Nephron progenitor cell (in vitro differentiated cells): ENCODE measurements around the gene MAPK6.

ENCODE experiments used
- DNase-seq: peaks from one replicate; pipeline ENCODE4 v3.0.0; 2021
- H3K27ac Mint-ChIP-seq: 2 replicates; pipeline ENCODE4 v1.8.0; 2021; ENCODE audit warnings: mild to moderate bottlenecking, moderate library complexity, mixed read lengths
- H3K27me3 Mint-ChIP-seq: 2 replicates; pipeline ENCODE4 v1.8.0; 2021; ENCODE audit warnings: mild to moderate bottlenecking, low read depth, mixed read lengths; ENCODE audit not compliant: poor library complexity
- H3K36me3 Mint-ChIP-seq: 2 replicates; pipeline ENCODE4 v1.8.0; 2021; ENCODE audit warnings: low read depth, mixed read lengths
- H3K4me1 Mint-ChIP-seq: 2 replicates; pipeline ENCODE4 v1.8.0; 2021; ENCODE audit warnings: mixed read lengths
- H3K4me3 Mint-ChIP-seq: 2 replicates; pipeline ENCODE4 v1.8.0; 2021; ENCODE audit warnings: mild to moderate bottlenecking, moderate library complexity, mixed read lengths
- H3K9me3 Mint-ChIP-seq: 2 replicates; pipeline ENCODE4 v1.8.0; 2021; ENCODE audit warnings: mild to moderate bottlenecking, moderate library complexity, mixed read lengths
- TF ChIP-seq, protein P1 (sequence below): fragments of 200-600 bp; sonication (generic); IDR thresholded peaks from 2 replicates; pipeline ENCODE4 v1.5.0; 2021; ENCODE audit warnings: antibody characterized with exemption

The MAPK6 gene

DNA sequence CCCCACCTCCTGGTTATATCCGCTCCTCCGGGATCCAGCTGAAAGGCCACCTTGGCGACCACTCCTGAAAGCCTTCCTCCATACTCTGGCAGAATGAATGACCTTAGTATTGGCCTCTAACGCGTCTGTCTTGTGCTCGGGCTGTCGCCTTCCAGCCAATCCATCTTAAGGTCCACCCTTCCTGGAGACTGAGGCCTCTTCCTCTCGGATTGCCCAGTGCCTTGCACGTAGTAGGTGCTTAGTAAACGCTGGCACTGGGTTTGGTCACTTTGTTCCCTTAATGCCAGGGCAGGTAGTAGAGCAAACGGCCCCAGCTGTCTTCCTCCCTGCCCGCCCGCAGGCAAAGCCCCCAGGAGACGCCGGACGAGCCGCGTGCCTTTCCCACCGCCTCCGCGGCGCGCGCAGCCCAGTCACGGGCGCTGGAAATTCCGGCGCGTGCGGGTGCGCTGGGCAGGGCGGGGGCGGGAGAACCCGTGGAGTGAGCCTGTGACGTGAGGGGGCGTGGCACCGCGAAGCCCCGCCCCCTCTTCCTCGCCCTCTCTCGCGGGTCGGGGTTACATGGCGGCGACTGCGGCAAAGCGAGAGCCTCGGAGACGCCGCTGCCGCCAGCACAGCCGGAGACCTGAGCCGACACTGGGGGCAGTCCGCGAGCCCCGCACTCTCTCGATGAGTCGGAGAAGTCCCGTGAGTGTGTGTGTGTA is at the start of gene MAPK6:
TSS of gene MAPK6 (plus strand) at position 527 of the 701 bp plus-strand sequence. CDS start 27,242 bp downstream, outside the sequence.
- H3K27ac Mint-ChIP-seq = peak within 1 kb of the TSS; percentile 100
- H3K4me1 Mint-ChIP-seq = peaks cover 34% of the 10 kb centered on the region
- peaks cover 4% of the 10 kb centered on the region for H3K9me3 Mint-ChIP-seq
- TF ChIP-seq, protein P1, sequence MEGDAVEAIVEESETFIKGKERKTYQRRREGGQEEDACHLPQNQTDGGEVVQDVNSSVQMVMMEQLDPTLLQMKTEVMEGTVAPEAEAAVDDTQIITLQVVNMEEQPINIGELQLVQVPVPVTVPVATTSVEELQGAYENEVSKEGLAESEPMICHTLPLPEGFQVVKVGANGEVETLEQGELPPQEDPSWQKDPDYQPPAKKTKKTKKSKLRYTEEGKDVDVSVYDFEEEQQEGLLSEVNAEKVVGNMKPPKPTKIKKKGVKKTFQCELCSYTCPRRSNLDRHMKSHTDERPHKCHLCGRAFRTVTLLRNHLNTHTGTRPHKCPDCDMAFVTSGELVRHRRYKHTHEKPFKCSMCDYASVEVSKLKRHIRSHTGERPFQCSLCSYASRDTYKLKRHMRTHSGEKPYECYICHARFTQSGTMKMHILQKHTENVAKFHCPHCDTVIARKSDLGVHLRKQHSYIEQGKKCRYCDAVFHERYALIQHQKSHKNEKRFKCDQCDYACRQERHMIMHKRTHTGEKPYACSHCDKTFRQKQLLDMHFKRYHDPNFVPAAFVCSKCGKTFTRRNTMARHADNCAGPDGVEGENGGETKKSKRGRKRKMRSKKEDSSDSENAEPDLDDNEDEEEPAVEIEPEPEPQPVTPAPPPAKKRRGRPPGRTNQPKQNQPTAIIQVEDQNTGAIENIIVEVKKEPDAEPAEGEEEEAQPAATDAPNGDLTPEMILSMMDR = no peak
- H3K36me3 Mint-ChIP-seq = peaks cover 8% of the 10 kb centered on the region
- DNase-seq = peak; percentile 96
- H3K4me3 Mint-ChIP-seq = peak within 1 kb of the TSS; percentile 94
- peaks cover 13% of the 10 kb centered on the region for H3K27me3 Mint-ChIP-seq

DNA sequence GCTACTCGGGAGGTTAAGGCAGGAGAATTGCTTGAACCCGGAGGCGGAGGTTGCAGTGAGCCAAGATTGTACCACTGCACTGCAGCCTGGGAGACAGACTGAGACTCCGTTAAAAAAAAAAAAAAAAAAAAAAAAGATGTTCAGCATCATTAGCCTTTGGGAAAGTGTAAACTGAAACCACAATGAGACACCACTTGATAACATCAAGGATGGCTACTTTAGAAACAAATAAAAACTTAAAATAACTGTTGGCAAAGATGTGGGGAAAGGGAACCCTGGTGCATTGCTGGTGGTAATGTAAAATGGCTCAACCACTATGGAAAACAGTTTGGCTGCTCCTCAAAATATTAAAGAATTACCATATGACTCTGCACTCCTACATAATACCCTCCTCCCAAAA is 49.3 kb upstream of the MAPK6 start:
- TF ChIP-seq, protein P1 = no peak
- no peak for DNase-seq
- peaks cover 33% of the 10 kb centered on the region for H3K9me3 Mint-ChIP-seq

DNA sequence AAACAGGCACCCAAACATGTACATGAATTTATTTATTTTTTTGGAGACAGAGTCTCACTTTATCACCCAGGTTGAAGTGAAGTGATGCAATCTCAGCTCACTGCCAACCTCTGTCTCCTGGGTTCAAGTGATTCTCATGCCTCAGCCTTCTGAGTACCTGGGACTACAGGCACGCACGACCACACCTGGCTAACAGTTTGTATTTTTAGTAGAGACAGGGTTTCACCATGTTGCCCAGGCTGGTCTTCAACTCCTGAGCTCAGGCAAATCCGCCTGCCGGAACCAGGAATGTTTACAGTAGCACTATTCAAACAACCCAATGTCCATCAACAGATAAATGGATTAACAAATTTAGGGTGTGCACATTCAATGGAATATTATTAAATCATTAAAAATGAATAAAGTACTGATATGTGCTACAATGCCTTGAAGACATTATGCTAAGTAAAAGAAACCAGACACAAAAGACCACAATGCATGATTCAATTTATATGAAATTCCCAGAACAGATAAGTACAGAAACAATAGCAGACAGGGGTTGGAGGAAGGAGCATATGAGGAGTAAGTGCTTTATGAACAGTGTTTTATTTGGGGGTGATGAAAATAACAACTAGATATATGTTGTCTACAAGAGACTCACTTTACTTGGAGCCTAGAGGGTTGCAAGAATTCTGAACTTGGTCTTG is 48.7 kb upstream of the MAPK6 start:
- H3K36me3 Mint-ChIP-seq = peaks cover 51% of the 10 kb centered on the region
- no peak for DNase-seq
- peak overlapping the region; percentile 97 for H3K4me3 Mint-ChIP-seq

More for the DNA sequence above, 49.3 kb upstream of the MAPK6 start:
- H3K4me3 Mint-ChIP-seq = peak overlapping the region; percentile 97
- no peak overlapping the region for H3K27ac Mint-ChIP-seq
- H3K4me1 Mint-ChIP-seq = peaks cover 22% of the 10 kb centered on the region
- peaks cover 55% of the 10 kb centered on the region for H3K36me3 Mint-ChIP-seq
- H3K27me3 Mint-ChIP-seq = peaks cover 4% of the 10 kb centered on the region

DNA sequence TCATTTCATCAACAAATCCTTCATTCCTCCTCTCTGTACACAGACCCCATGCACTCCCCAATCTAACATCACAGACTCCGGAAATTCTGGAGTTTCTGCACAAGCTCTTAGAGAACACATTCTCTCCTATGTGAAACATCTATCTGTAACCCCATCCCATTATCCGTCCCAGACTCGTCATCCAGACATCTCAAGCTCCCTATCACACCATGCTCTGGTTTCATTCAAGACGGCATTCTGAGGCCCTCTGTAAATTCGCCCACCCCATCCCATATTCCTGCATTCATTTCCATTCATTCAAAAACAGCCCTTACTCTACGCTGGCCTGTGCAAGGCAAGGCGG is 48.0 kb upstream of the MAPK6 start:
- TF ChIP-seq, protein P1 = no peak
- no peak for DNase-seq
- Mint-ChIP-seq H3K36me3 (peaks cover 44% of the 10 kb centered on the region), H3K4me3 (peak overlapping the region; percentile 97), H3K27me3 (peaks cover 4% of the 10 kb centered on the region), H3K4me1 (peaks cover 22% of the 10 kb centered on the region), H3K9me3 (peaks cover 32% of the 10 kb centered on the region), H3K27ac (peak overlapping the region; percentile 80)

More for the DNA sequence above, 48.7 kb upstream of the MAPK6 start:
- TF ChIP-seq, protein P1 = no peak
- H3K4me1 Mint-ChIP-seq = peaks cover 22% of the 10 kb centered on the region
- peak overlapping the region; percentile 5 for H3K27ac Mint-ChIP-seq
- peaks cover 33% of the 10 kb centered on the region for H3K9me3 Mint-ChIP-seq
- H3K27me3 Mint-ChIP-seq = peaks cover 4% of the 10 kb centered on the region

DNA sequence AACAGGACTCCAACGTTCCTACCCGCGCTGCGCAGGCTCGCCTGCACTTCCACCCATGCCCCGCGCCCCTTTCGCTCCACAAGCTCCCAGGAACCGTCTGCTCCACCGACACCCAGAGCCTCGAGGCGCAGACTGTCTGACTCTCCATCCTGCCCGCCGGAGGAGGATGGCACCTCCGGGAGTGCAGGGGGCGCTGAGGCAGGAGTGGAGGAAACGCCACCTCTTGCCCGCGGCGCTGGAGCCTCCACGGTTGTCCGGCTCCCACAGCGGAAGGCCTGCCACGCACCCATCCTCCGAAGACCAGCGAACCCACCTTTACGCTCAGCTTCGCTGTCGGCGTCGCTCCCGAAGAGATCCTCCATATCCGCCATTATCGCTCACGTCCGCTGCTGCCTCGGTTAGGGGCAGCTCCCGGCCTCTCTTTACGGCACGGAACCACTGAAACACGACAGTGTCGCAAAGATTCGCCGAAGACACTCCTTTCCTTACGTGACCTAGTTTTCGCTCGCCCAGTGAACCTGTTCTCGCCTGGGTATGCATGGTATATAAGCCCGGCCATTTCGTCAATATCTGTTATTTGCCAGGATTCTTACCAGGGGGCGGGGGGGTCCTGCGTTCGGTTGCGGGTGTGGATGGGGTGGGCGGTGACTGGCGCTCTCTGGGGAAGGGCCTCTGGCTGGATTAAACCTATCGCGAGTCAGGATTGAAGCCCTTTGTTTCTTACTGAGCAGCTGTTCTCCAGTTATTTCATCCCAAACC is 47.5 kb upstream of the MAPK6 start, which contains the start of gene LEO1:
TSS of gene LEO1 (minus strand) at position 404 of the 759 bp plus-strand sequence. CDS start at position 371, 33 bp downstream.
- peaks cover 22% of the 10 kb centered on the region for H3K4me1 Mint-ChIP-seq
- H3K27ac Mint-ChIP-seq = peak within 1 kb of the TSS; percentile 80
- DNase-seq = peak; percentile 83
- TF ChIP-seq, protein P1 = no peak
- peaks cover 27% of the 10 kb centered on the region for H3K9me3 Mint-ChIP-seq
- H3K27me3 Mint-ChIP-seq = peaks cover 4% of the 10 kb centered on the region
- peaks cover 39% of the 10 kb centered on the region for H3K36me3 Mint-ChIP-seq
- H3K4me3 Mint-ChIP-seq = peak within 1 kb of the TSS; percentile 97
